Naive thymus-derived CD4-positive, alpha-beta T cell (primary cell): ENCODE results near the gene TTC14. TPM values are rescaled to one million over a fixed set of nuclear protein-coding genes. Genes with fewer than 3 reads are reported as not detected.

ENCODE experiments used
- ATAC-seq: fragments of 150-1000 bp; cut with Tn5 transposase; 2 replicates; pipeline ENCODE4 v1.10.0; 2021; ENCODE audit warnings: mild to moderate bottlenecking, moderate library complexity
- CTCF ChIA-PET: fragments of 350-600 bp; sonication (Branson Sonifier 250); formaldehyde crosslinking; loops from one replicate; lab custom pipeline; 2021; ENCODE audit warnings: antibody characterized with exemption; lab: Charles Lee
- POLR2A ChIA-PET: fragments of 350-600 bp; sonication (Branson Sonifier 250); formaldehyde crosslinking; loops from one replicate; lab custom pipeline; 2021; ENCODE audit warnings: antibody characterized with exemption, inconsistent platforms; lab: Charles Lee
- DNase-seq, 9 donors: peaks; one replicate each; pipeline versions ENCODE4 v3.0.0 to v3.0.0-alpha.2; 2020 to 2022; ENCODE audit warnings: mixed read lengths in 1 of 9
- H3K27ac ChIP-seq: one replicate; pipeline ENCODE4 v1.7.0; 2013; ENCODE audit warnings: mild to moderate bottlenecking, low read depth, low read length, moderate library complexity
- H3K27me3 ChIP-seq, 2 donors: one replicate each; pipeline ENCODE4 v1.7.0; 2013; ENCODE audit warnings: low read length in 2 of 2, mild to moderate bottlenecking in 2 of 2, moderate library complexity in 2 of 2; ENCODE audit not compliant: control insufficient read depth in 2 of 2, insufficient read depth in 2 of 2
- H3K36me3 ChIP-seq, 3 experiments: 1 replicate in 2 of 3; 2 replicates in 1 of 3; pipeline ENCODE4 v1.7.0; 2013; ENCODE audit warnings: low read length in 3 of 3, mild to moderate bottlenecking in 3 of 3, moderate library complexity in 1 of 3; ENCODE audit not compliant: insufficient read depth in 3 of 3, control insufficient read depth in 2 of 3
- H3K4me1 ChIP-seq, 2 donors: one replicate each; pipeline ENCODE4 v1.7.0; 2013; ENCODE audit warnings: low read length in 2 of 2, mild to moderate bottlenecking in 2 of 2, moderate library complexity in 1 of 2; ENCODE audit not compliant: control insufficient read depth in 2 of 2, insufficient read depth in 2 of 2
- H3K4me3 ChIP-seq: 2 replicates; pipeline ENCODE4 v1.7.0; 2013; ENCODE audit warnings: mild to moderate bottlenecking, low read length
- H3K9me3 ChIP-seq, 3 experiments: 1 replicate in 2 of 3; 2 replicates in 1 of 3; pipeline ENCODE4 v1.7.0; 2013; ENCODE audit warnings: low read length in 3 of 3; ENCODE audit not compliant: control insufficient read depth in 2 of 3
- H3K27ac Mint-ChIP-seq, 9 donors: one replicate each; pipeline ENCODE4 v1.8.0; 2020 to 2022; ENCODE audit warnings: mixed read lengths in 9 of 9, mild to moderate bottlenecking in 8 of 9, moderate library complexity in 5 of 9, inconsistent platforms in 2 of 9
- H3K27me3 Mint-ChIP-seq, 5 donors: one replicate each; pipeline ENCODE4 v1.8.0; 2021 to 2022; ENCODE audit warnings: mixed read lengths in 5 of 5, mild to moderate bottlenecking in 1 of 5
- H3K36me3 Mint-ChIP-seq, 5 donors: one replicate each; pipeline ENCODE4 v1.8.0; 2020 to 2022; ENCODE audit warnings: mixed read lengths in 5 of 5, mild to moderate bottlenecking in 3 of 5, inconsistent platforms in 1 of 5
- H3K4me1 Mint-ChIP-seq, 7 donors: one replicate each; pipeline ENCODE4 v1.8.0; 2020 to 2022; ENCODE audit warnings: mixed read lengths in 7 of 7, mild to moderate bottlenecking in 3 of 7, inconsistent platforms in 1 of 7
- H3K4me3 Mint-ChIP-seq, 10 donors: one replicate each; pipeline ENCODE4 v1.8.0; 2020 to 2022; ENCODE audit warnings: mild to moderate bottlenecking in 10 of 10, mixed read lengths in 10 of 10, moderate library complexity in 6 of 10, inconsistent platforms in 2 of 10
- H3K9me3 Mint-ChIP-seq, 11 donors: one replicate each; pipeline ENCODE4 v1.8.0; 2020 to 2022; ENCODE audit warnings: mixed read lengths in 11 of 11, mild to moderate bottlenecking in 4 of 11, inconsistent platforms in 1 of 11, moderate library complexity in 1 of 11
- intact Hi-C, 2 donors: fragments of 100-400 bp; cut with micrococcal nuclease; formaldehyde crosslinking; loops; one replicate each; pipeline ENCODE4 v1.15.1; 2023
- polyA plus RNA-seq, 2 donors: library from polyadenylated mRNA; unstranded; fragments of 300-500 nt; fragmentation: Illumina TruSeq; gene quantifications; one replicate each; pipeline ENCODE4 v1.2.3, GENCODE V29; 2021
- total RNA-seq, 6 experiments: library from RNA in 5 of 6; stranded (reverse) in 5 of 6; gene quantifications; 1 replicate in 5 of 6; 2 replicates in 1 of 6; pipeline ENCODE4 v1.2.3 and lab custom pipeline; 2021 to 2026

TTC14 gene
- total and polyA plus RNA-seq, 7 experiments from 2014 or later: 18.7 to 201 (median 88.8) TPM

- H3K4me3 Mint-ChIP-seq: peak overlapping the region in 1 of 10 donors; percentile 31
- H3K9me3 Mint-ChIP-seq: peaks cover 0 to 18% (median 0%) of the 10 kb centered on the region in 11 donors
- DNase-seq: no peak
- intact Hi-C loops: loop anchor here in 1 of 2 donors (2.0 to 5.0 kb wide), 2 partner anchors 22 to 58 kb away; partner anchors contain the start of gene TTC14
- no peak overlapping the region for H3K4me3 ChIP-seq
- H3K36me3 Mint-ChIP-seq: peaks cover 13 to 51% (median 22%) of the 10 kb centered on the region in 5 donors
- H3K27me3 Mint-ChIP-seq: no peaks in the 10 kb centered on the region
- peak overlapping the region in 2 of 9 donors; percentile 3 to 67 for H3K27ac Mint-ChIP-seq
- CTCF ChIA-PET: no interaction called here
- H3K9me3 ChIP-seq: no peaks in the 10 kb centered on the region
- H3K27ac ChIP-seq: no peak overlapping the region
- H3K4me1 ChIP-seq: no peaks in the 10 kb centered on the region
- peaks cover 0 to 6% (median 0%) of the 10 kb centered on the region in 3 experiments for H3K36me3 ChIP-seq
- ATAC-seq: no peak
- POLR2A ChIA-PET: no interaction called here
- H3K4me1 Mint-ChIP-seq: peaks cover 8 to 38% (median 20%) of the 10 kb centered on the region in 7 donors
- H3K27me3 ChIP-seq: no peaks in the 10 kb centered on the region
These were observed 22.8 kb downstream of the TTC14 start for GRCh38 chr3:180624714-180625113.

GRCh38 chr3:180626844-180627243 lies 24.9 kb downstream of the TTC14 start:
- Mint-ChIP-seq H3K27me3 (no peaks in the 10 kb centered on the region), H3K36me3 (peaks cover 13 to 42% (median 22%) of the 10 kb centered on the region in 5 donors), H3K4me1 (peaks cover 8 to 34% (median 20%) of the 10 kb centered on the region in 7 donors), H3K27ac (no peak overlapping the region), H3K9me3 (peaks cover 0 to 16% (median 0%) of the 10 kb centered on the region in 11 donors), H3K4me3 (no peak overlapping the region)
- Histone ChIP-seq H3K4me3 (no peak overlapping the region), H3K9me3 (no peaks in the 10 kb centered on the region), H3K36me3 (peaks cover 0 to 6% (median 0%) of the 10 kb centered on the region in 3 experiments), H3K27me3 (no peaks in the 10 kb centered on the region), H3K27ac (no peak overlapping the region), H3K4me1 (no peaks in the 10 kb centered on the region)
- intact Hi-C loops: loop anchor here in 1 of 2 donors (5.0 kb wide), 1 partner anchor 55 kb away; no protein-coding TSS in a partner anchor
- ChIA-PET POLR2A (no interaction called here), CTCF (no interaction called here)
- no peak for DNase-seq
- ATAC-seq: no peak

GRCh38 chr3:180630371-180630770 lies 28.4 kb downstream of the TTC14 start:
- Mint-ChIP-seq H3K27me3 (peaks cover 2 to 29% (median 21%) of the 10 kb centered on the region in 5 donors), H3K9me3 (peaks cover 0 to 4% (median 0%) of the 10 kb centered on the region in 11 donors), H3K4me1 (peaks cover 0 to 4% (median 3%) of the 10 kb centered on the region in 7 donors), H3K4me3 (no peak overlapping the region), H3K27ac (no peak overlapping the region), H3K36me3 (peaks cover 3 to 13% (median 8%) of the 10 kb centered on the region in 5 donors)
- no peaks in the 10 kb centered on the region for H3K27me3 ChIP-seq
- ChIA-PET CTCF (no interaction called here), POLR2A (no interaction called here)
- ATAC-seq: no peak
- no peak overlapping the region for H3K27ac ChIP-seq
- no peak for DNase-seq
- H3K4me1 ChIP-seq: no peaks in the 10 kb centered on the region
- no peak overlapping the region for H3K4me3 ChIP-seq
- peaks cover 0 to 6% (median 0%) of the 10 kb centered on the region in 3 experiments for H3K36me3 ChIP-seq
- intact Hi-C loops: no loop called here
- no peaks in the 10 kb centered on the region for H3K9me3 ChIP-seq

GRCh38 chr3:180631317-180631716 lies 29.4 kb downstream of the TTC14 start:
- Mint-ChIP-seq H3K27ac (no peak overlapping the region), H3K4me1 (peaks cover 0 to 1% (median 0%) of the 10 kb centered on the region in 7 donors), H3K27me3 (peaks cover 2 to 38% (median 31%) of the 10 kb centered on the region in 5 donors), H3K36me3 (peaks cover 0 to 8% (median 0%) of the 10 kb centered on the region in 5 donors), H3K9me3 (peaks cover 0 to 2% (median 0%) of the 10 kb centered on the region in 11 donors), H3K4me3 (no peak overlapping the region)
- Histone ChIP-seq H3K9me3 (no peaks in the 10 kb centered on the region), H3K4me1 (no peaks in the 10 kb centered on the region), H3K4me3 (no peak overlapping the region), H3K27me3 (no peaks in the 10 kb centered on the region), H3K36me3 (no peaks in the 10 kb centered on the region), H3K27ac (no peak overlapping the region)
- ChIA-PET POLR2A (interaction anchor here (0.7 kb wide), 1 partner anchor 975 kb away, joined by 4 read pairs; no protein-coding TSS in a partner anchor), CTCF (no interaction called here)
- DNase-seq (no peak), ATAC-seq (no peak)
- intact Hi-C loops: no loop called here

GRCh38 chr3:180633722-180634121 lies 31.8 kb downstream of the TTC14 start:
- Mint-ChIP-seq H3K4me3 (no peak overlapping the region), H3K27me3 (peaks cover 3 to 61% (median 52%) of the 10 kb centered on the region in 5 donors), H3K9me3 (peaks cover 0 to 2% (median 0%) of the 10 kb centered on the region in 11 donors), H3K4me1 (peaks cover 0 to 1% (median 0%) of the 10 kb centered on the region in 7 donors), H3K36me3 (no peaks in the 10 kb centered on the region), H3K27ac (no peak overlapping the region)
- POLR2A ChIA-PET: no interaction called here
- Histone ChIP-seq H3K27me3 (peaks cover 1 to 6% of the 10 kb centered on the region in 2 donors), H3K27ac (no peak overlapping the region), H3K9me3 (no peaks in the 10 kb centered on the region), H3K4me3 (no peak overlapping the region), H3K4me1 (no peaks in the 10 kb centered on the region), H3K36me3 (no peaks in the 10 kb centered on the region)
- intact Hi-C loops: no loop called here
- DNase-seq (no peak), ATAC-seq (no peak)
- CTCF ChIA-PET: no interaction called here

GRCh38 chr3:180640987-180641386 lies 39.0 kb downstream of the TTC14 start:
- intact Hi-C loops: no loop called here

More at GRCh38 chr3:180640987-180641386, 39.0 kb downstream of the TTC14 start:
- POLR2A ChIA-PET: no interaction called here
- Histone ChIP-seq H3K27ac (no peak overlapping the region), H3K27me3 (peaks cover 5 to 6% of the 10 kb centered on the region in 2 donors), H3K4me3 (no peak overlapping the region), H3K4me1 (no peaks in the 10 kb centered on the region), H3K36me3 (no peaks in the 10 kb centered on the region), H3K9me3 (no peaks in the 10 kb centered on the region)
- Mint-ChIP-seq H3K9me3 (peaks cover 0 to 2% (median 0%) of the 10 kb centered on the region in 11 donors), H3K4me1 (no peaks in the 10 kb centered on the region), H3K4me3 (no peak overlapping the region), H3K27me3 (peaks cover 22 to 58% (median 48%) of the 10 kb centered on the region in 5 donors), H3K36me3 (no peaks in the 10 kb centered on the region), H3K27ac (no peak overlapping the region)
- ATAC-seq (no peak), DNase-seq (no peak)
- CTCF ChIA-PET: no interaction called here
